Hepatocyte (in vitro differentiated cells): ENCODE results near the gene IRF1.

Experiments
- EZH2 ChIP-seq: fragments of 200-600 bp; sonication (generic); IDR thresholded peaks from 2 replicates; pipeline ENCODE4 v1.6.1; 2016; ENCODE audit warnings: antibody characterized with exemption, mild to moderate bottlenecking, borderline replicate concordance
- EZH2phosphoT487 ChIP-seq: fragments of 200-600 bp; sonication (generic); IDR thresholded peaks from one replicate; pipeline ENCODE4 v1.6.1; 2018; ENCODE audit warnings: antibody characterized with exemption, mild to moderate bottlenecking, low read depth, moderate library complexity; ENCODE audit not compliant: unreplicated experiment, severe bottlenecking

- TF ChIP-seq EZH2 = no peak
- no peak for TF ChIP-seq EZH2phosphoT487
Measured at GRCh38 chr5:132526290-132526973, 35.9 kb upstream of the IRF1 start.
